Lower leg skin (tissue), 3 donors: ENCODE data around the gene PCCA.

Source experiments
- POLR2A ChIP-seq, 2 donors: fragments of 450-650 bp; IDR thresholded peaks; one replicate each; pipeline ENCODE4 v1.6.1; 2016 to 2017; ENCODE audit warnings: antibody characterized with exemption in 2 of 2, mild to moderate bottlenecking in 1 of 2, moderate library complexity in 1 of 2
- TF ChIP-seq, protein P1 (sequence below), 3 donors: fragments of 450-650 bp; IDR thresholded peaks; one replicate each; pipeline ENCODE4 v1.5.1; 2016; ENCODE audit warnings: antibody characterized with exemption in 3 of 3, mild to moderate bottlenecking in 3 of 3, moderate library complexity in 2 of 3

GRCh38 chr13:100513987-100514670, 425.2 kb downstream of the PCCA start:
- TF ChIP-seq, protein P1, sequence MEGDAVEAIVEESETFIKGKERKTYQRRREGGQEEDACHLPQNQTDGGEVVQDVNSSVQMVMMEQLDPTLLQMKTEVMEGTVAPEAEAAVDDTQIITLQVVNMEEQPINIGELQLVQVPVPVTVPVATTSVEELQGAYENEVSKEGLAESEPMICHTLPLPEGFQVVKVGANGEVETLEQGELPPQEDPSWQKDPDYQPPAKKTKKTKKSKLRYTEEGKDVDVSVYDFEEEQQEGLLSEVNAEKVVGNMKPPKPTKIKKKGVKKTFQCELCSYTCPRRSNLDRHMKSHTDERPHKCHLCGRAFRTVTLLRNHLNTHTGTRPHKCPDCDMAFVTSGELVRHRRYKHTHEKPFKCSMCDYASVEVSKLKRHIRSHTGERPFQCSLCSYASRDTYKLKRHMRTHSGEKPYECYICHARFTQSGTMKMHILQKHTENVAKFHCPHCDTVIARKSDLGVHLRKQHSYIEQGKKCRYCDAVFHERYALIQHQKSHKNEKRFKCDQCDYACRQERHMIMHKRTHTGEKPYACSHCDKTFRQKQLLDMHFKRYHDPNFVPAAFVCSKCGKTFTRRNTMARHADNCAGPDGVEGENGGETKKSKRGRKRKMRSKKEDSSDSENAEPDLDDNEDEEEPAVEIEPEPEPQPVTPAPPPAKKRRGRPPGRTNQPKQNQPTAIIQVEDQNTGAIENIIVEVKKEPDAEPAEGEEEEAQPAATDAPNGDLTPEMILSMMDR (IDR thresholded peaks at IDR 0.05) = no peak
- no peak for TF ChIP-seq POLR2A (IDR thresholded peaks at IDR 0.05)
